IMR-90 (cell line): ENCODE measurements around the gene TRAF3IP3.

Experiments
- BHLHE40 ChIP-seq: fragments of 150-350 bp; IDR thresholded peaks from 2 replicates; pipeline ENCODE4 v1.6.1; 2016; ENCODE audit warnings: mild to moderate bottlenecking, low read depth, low read length
- CEBPB ChIP-seq: IDR thresholded peaks from 2 replicates; pipeline ENCODE4 v1.6.1; 2012; ENCODE audit warnings: low read depth, low read length, improper control_type of control experiment
- CTCF ChIP-seq: conservative IDR thresholded peaks from 2 replicates; pipeline ENCODE4 v1.5.1; 2012; ENCODE audit warnings: mild to moderate bottlenecking, low read depth, low read length, improper control_type of control experiment
- ELK1 ChIP-seq: fragments of 150-350 bp; IDR thresholded peaks from 2 replicates; pipeline ENCODE4 v1.6.1; 2016; ENCODE audit warnings: low read depth, mild to moderate bottlenecking, low read length, moderate library complexity, borderline replicate concordance
- MAFK ChIP-seq: IDR thresholded peaks from 2 replicates; pipeline ENCODE4 v1.6.1; 2012; ENCODE audit warnings: low read depth, low read length, improper control_type of control experiment
- MAZ ChIP-seq: IDR thresholded peaks from 2 replicates; pipeline ENCODE4 v1.6.1; 2012; ENCODE audit warnings: low read depth, mild to moderate bottlenecking, low read length, improper control_type of control experiment, moderate library complexity, borderline replicate concordance
- MXI1 ChIP-seq: IDR thresholded peaks from 2 replicates; pipeline ENCODE4 v1.6.1; 2012; ENCODE audit warnings: low read depth, mild to moderate bottlenecking, low read length, moderate library complexity, borderline replicate concordance
- NFE2L2 ChIP-seq: fragments of 150-350 bp; IDR thresholded peaks from 2 replicates; pipeline ENCODE4 v1.6.1; 2016; ENCODE audit warnings: low read depth, mild to moderate bottlenecking, low read length
- POLR2A ChIP-seq: IDR thresholded peaks from 2 replicates; pipeline ENCODE4 v1.6.1; 2012; ENCODE audit warnings: mild to moderate bottlenecking, low read depth, low read length
- RAD21 ChIP-seq: IDR thresholded peaks from 2 replicates; pipeline ENCODE4 v1.6.1; 2012; ENCODE audit warnings: low read length, improper control_type of control experiment
- RCOR1 ChIP-seq: IDR thresholded peaks from 2 replicates; pipeline ENCODE4 v1.6.1; 2012; ENCODE audit warnings: mild to moderate bottlenecking, low read length, improper control_type of control experiment; ENCODE audit not compliant: insufficient replicate concordance
- RFX5 ChIP-seq: IDR thresholded peaks from 2 replicates; pipeline ENCODE4 v1.8.0; 2012; ENCODE audit warnings: low read depth, mild to moderate bottlenecking, low read length, moderate library complexity
- SMC3 ChIP-seq: fragments of 150-350 bp; IDR thresholded peaks from 2 replicates; pipeline ENCODE4 v1.6.1; 2016; ENCODE audit warnings: low read depth, mild to moderate bottlenecking, antibody characterized with exemption, low read length, moderate library complexity
- USF2 ChIP-seq: fragments of 150-350 bp; IDR thresholded peaks from 2 replicates; pipeline ENCODE4 v1.6.1; 2017; ENCODE audit warnings: mild to moderate bottlenecking, antibody characterized with exemption, low read length, low read depth

DNA sequence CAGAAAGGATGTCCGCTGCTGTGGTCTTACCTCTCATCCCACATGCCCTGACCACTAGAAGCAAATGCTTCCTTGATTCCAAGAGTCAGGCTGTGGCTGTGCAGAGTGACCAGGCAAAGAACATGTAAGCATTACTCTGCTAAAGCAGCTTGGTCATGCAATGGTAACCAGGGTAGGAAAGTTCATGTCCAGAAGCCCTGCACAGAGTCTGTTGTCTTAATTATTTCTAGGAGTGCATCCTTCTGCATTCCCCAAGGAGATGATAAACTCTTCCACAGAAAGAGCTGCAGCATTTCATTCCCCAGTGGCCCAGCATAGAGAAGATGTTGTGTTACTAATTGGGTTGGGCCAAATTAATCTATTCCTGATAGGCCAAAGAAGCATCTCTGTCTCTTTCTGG is 61.8 kb downstream of the TRAF3IP3 start:
- TF ChIP-seq RAD21 (no peak), SMC3 (no peak), POLR2A (no peak), CTCF (no peak), NFE2L2 (no peak), MAZ (no peak), BHLHE40 (no peak), MAFK (no peak), RCOR1 (no peak), CEBPB (no peak), MXI1 (no peak), RFX5 (no peak), ELK1 (no peak), USF2 (no peak)
